IMR-90 (cell line): Measurements from ENCODE around the gene ALDH1L2. TPM values are rescaled to one million over a fixed set of nuclear protein-coding genes. Genes with fewer than 3 reads are reported as not detected.

Experiments used
- ATAC-seq: fragments of 200-7000 bp; cut with Tn5 transposase; 2 replicates; pipeline ENCODE4 v1.9.1; 2020; ENCODE audit warnings: low read depth, mild to moderate bottlenecking, moderate library complexity
- BruUV-seq: library from RNA; stranded (reverse); fragments of 400-500 nt; replicated peaks from 2 replicates; lab custom pipeline; 2021; lab: Mats Ljungman, UMichigan
- CTCF ChIA-PET: fragments of 300-600 bp; formaldehyde crosslinking; extraction: SDS; loops from one replicate; lab custom pipeline; 2021; ENCODE audit warnings: antibody characterized with exemption; lab: Yijun Ruan, JAX
- POLR2A ChIA-PET: fragments of 300-600 bp; sonication (Branson Sonifier 250); formaldehyde crosslinking; loops from one replicate; lab custom pipeline; 2022; ENCODE audit warnings: antibody characterized with exemption; ENCODE audit not compliant: unreplicated experiment; lab: Charles Lee
- DNase-seq: peaks from one replicate; pipeline ENCODE4 v3.0.0; 2013
- H2AFZ ChIP-seq: replicated peaks from 2 replicates; pipeline ENCODE3; 2013; ENCODE audit warnings: low read length, mild to moderate bottlenecking; ENCODE audit not compliant: poor library complexity
- H2AK5ac ChIP-seq: 2 replicates; pipeline ENCODE4 v1.6.1; 2013; ENCODE audit warnings: low read depth, low read length, inconsistent platforms
- H2AK9ac ChIP-seq: replicated peaks from 2 replicates; pipeline ENCODE3; 2013; ENCODE audit warnings: mild to moderate bottlenecking, low read depth, low read length, moderate library complexity; ENCODE audit not compliant: poor library complexity
- H2BK120ac ChIP-seq: 2 replicates; pipeline ENCODE4 v1.6.1; 2013; ENCODE audit warnings: low read depth, low read length, inconsistent platforms
- H2BK15ac ChIP-seq: 3 replicates; pipeline ENCODE4 v1.6.1; 2013; ENCODE audit warnings: low read depth, low read length, inconsistent platforms
- H2BK20ac ChIP-seq: 2 replicates; pipeline ENCODE4 v1.6.1; 2013; ENCODE audit warnings: low read depth, mild to moderate bottlenecking, inconsistent platforms, low read length, moderate library complexity
- H2BK5ac ChIP-seq: 2 replicates; pipeline ENCODE4 v1.6.1; 2013; ENCODE audit warnings: mild to moderate bottlenecking, low read depth, low read length, inconsistent platforms; ENCODE audit not compliant: poor library complexity, severe bottlenecking
- H3K14ac ChIP-seq: replicated peaks from 2 replicates; pipeline ENCODE4 v1.6.1; 2013; ENCODE audit warnings: low read depth, low read length, inconsistent platforms
- H3K18ac ChIP-seq: 2 replicates; pipeline ENCODE4 v1.6.1; 2013; ENCODE audit warnings: low read depth, low read length, control low read depth
- H3K23ac ChIP-seq: 2 replicates; pipeline ENCODE4 v1.6.1; 2013; ENCODE audit warnings: low read depth, low read length, inconsistent platforms
- H3K27ac ChIP-seq: 2 replicates; pipeline ENCODE4 v1.5.1; 2013; ENCODE audit warnings: mild to moderate bottlenecking, control low read depth, low read length; ENCODE audit not compliant: insufficient read depth
- H3K27me3 ChIP-seq: 2 replicates; pipeline ENCODE4 v1.6.1; 2013; ENCODE audit warnings: low read length; ENCODE audit not compliant: control insufficient read depth, insufficient read depth
- H3K36me3 ChIP-seq: 2 replicates; pipeline ENCODE4 v1.6.1; 2013; ENCODE audit warnings: low read length, mixed read lengths; ENCODE audit not compliant: control insufficient read depth, insufficient read depth
- H3K4ac ChIP-seq: 2 replicates; pipeline ENCODE4 v1.6.1; 2013; ENCODE audit warnings: low read depth, low read length, inconsistent platforms
- H3K4me1 ChIP-seq: 2 replicates; pipeline ENCODE4 v1.6.1; 2013; ENCODE audit warnings: low read length, mixed read lengths; ENCODE audit not compliant: control insufficient read depth, insufficient read depth
- H3K4me2 ChIP-seq: 2 replicates; pipeline ENCODE4 v1.6.1; 2013; ENCODE audit warnings: low read depth, mild to moderate bottlenecking, control low read depth, low read length, moderate library complexity
- H3K4me3 ChIP-seq: 2 replicates; pipeline ENCODE4 v1.5.1; 2013; ENCODE audit warnings: low read depth, mild to moderate bottlenecking, control low read depth, low read length, moderate library complexity; ENCODE audit not compliant: insufficient read depth
- H3K56ac ChIP-seq: 2 replicates; pipeline ENCODE4 v1.6.1; 2013; ENCODE audit warnings: low read length, inconsistent platforms; ENCODE audit not compliant: insufficient read depth; ENCODE audit errors: extremely low read depth
- H3K79me1 ChIP-seq, 2 experiments: 2 replicates each; pipeline ENCODE4 v1.6.1; 2013; ENCODE audit warnings: low read length in 2 of 2, inconsistent platforms in 1 of 2, low read depth in 1 of 2
- H3K9ac ChIP-seq: 2 replicates; pipeline ENCODE4 v1.6.1; 2013; ENCODE audit warnings: low read depth, low read length, control low read depth
- H3K9me1 ChIP-seq: 2 replicates; pipeline ENCODE4 v1.6.1; 2013; ENCODE audit warnings: low read length, inconsistent platforms; ENCODE audit not compliant: insufficient read depth
- H3K9me3 ChIP-seq: 2 replicates; pipeline ENCODE4 v1.6.1; 2013; ENCODE audit warnings: low read length; ENCODE audit not compliant: control insufficient read depth, insufficient read depth
- H4K20me1 ChIP-seq: 2 replicates; pipeline ENCODE4 v1.6.1; 2013; ENCODE audit warnings: low read length, inconsistent platforms; ENCODE audit not compliant: insufficient read depth
- H4K5ac ChIP-seq: 2 replicates; pipeline ENCODE4 v1.6.1; 2013; ENCODE audit warnings: mild to moderate bottlenecking, low read depth, low read length, control low read depth
- H4K8ac ChIP-seq, 2 experiments: 2 replicates each; pipeline ENCODE4 v1.6.1; 2013; ENCODE audit warnings: low read depth in 2 of 2, low read length in 2 of 2, control low read depth in 1 of 2, inconsistent platforms in 1 of 2
- H4K91ac ChIP-seq: 2 replicates; pipeline ENCODE4 v1.6.1; 2013; ENCODE audit warnings: low read depth, low read length, inconsistent platforms; ENCODE audit not compliant: insufficient read depth
- BHLHE40 ChIP-seq: fragments of 150-350 bp; IDR thresholded peaks from 2 replicates; pipeline ENCODE4 v1.6.1; 2016; ENCODE audit warnings: mild to moderate bottlenecking, low read depth, low read length
- FOS ChIP-seq: fragments of 150-350 bp; IDR thresholded peaks from 2 replicates; pipeline ENCODE4 v1.6.1; 2016; ENCODE audit warnings: low read depth, low read length
- MAFK ChIP-seq: IDR thresholded peaks from 2 replicates; pipeline ENCODE4 v1.6.1; 2012; ENCODE audit warnings: low read depth, low read length, improper control_type of control experiment
- MXI1 ChIP-seq: IDR thresholded peaks from 2 replicates; pipeline ENCODE4 v1.6.1; 2012; ENCODE audit warnings: low read depth, mild to moderate bottlenecking, low read length, moderate library complexity, borderline replicate concordance
- WGBS, 2 experiments: methylation state at CpG; one replicate each; pipeline versions ENCODE4 v1.1.5 to v1.1.7; 2013; ENCODE audit warnings: missing lambda C conversion rate in 2 of 2; ENCODE audit not compliant: insufficient read length in 1 of 2; ENCODE audit errors: extremely low coverage in 2 of 2; 5-methylcytosine and 5-hydroxymethylcytosine counted together
- dilution Hi-C: fragments of 300-500 bp; cut with HindIII; formaldehyde crosslinking; loops from one replicate; pipeline ENCODE4 v1.14.3; 2018; ENCODE audit warnings: low sequenced_read_pairs; ENCODE audit not compliant: unreplicated experiment
- in situ Hi-C: fragments of 300-500 bp; cut with MboI; formaldehyde crosslinking; loops from 3 replicates; pipeline ENCODE4 v1.14.3; 2019; ENCODE audit warnings: low sequenced_read_pairs, inconsistent platforms, mixed read lengths
- intact Hi-C: fragments of 100-400 bp; cut with micrococcal nuclease; formaldehyde crosslinking; loops from 2 replicates; pipeline ENCODE4 v1.10.0; 2022
- polyA plus RNA-seq, 3 experiments: library from polyadenylated mRNA; depleted of rRNA; stranded (reverse); fragments of >200 nt; gene quantifications; 2 replicates each; pipeline ENCODE4 v1.2.3, GENCODE V29; 2012; ENCODE audit warnings: low replicate concordance in 1 of 3
- total RNA-seq: library from RNA; depleted of rRNA; stranded (reverse); fragments of >200 nt; gene quantifications from 2 replicates; pipeline ENCODE4 v1.2.3, GENCODE V29; 2012

The ALDH1L2 gene
- total and polyA plus RNA-seq, 2 of the 4 experiments (the other 2 are of a cell fraction): 21.1 to 22.8 TPM

DNA sequence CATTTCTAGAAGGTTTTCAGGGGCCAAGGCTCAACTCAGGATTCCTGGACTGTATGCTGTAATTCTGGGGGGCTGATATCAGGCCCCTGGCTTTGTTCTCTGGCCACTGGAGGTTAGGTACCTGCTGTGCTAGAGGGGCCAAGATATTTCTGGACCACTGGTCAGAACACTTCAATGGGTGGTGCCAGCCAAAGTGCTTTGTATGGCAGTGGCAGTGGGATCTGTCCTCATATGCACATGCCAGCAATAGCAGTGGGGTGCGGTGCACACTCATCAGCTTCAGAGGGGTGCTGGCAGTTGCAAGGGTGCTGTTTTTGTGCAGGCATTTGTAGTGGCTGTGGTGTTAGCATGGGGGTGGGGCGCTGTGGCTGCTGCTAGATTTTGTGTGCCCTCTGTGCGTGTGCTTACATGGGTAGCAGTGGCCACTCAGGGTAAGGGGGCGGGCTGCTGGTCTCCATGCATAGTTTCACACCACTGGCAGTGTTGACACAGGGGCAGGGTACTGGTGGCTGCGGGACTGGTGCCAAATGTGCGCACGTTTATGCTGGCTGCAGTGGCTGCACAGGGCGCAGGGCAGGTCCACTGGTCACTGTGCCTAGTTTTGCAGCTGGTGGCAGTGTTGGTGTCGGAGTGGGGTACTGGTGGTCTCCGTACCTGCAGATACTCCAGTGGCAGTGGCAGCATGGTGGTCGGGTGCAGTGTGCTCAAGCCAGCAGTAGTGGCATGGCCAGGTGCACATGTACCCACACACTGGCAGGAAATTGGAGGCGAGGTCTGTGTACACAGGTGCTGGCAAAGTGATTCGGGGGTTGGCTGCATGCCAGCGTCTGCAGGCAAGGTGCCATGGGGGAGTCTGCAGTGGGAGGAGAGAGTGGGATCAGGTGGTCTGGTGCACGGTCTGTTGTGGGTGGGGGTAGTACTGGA is 85.6 kb downstream of the ALDH1L2 start:
- Histone ChIP-seq H3K36me3 (peaks cover 23% of the 10 kb centered on the region), H4K20me1 (no peaks in the 10 kb centered on the region), H3K9me3 (no peaks in the 10 kb centered on the region), H2AFZ (no peak overlapping the region), H3K56ac (no peak overlapping the region), H3K27me3 (no peaks in the 10 kb centered on the region), H2AK9ac (no peak overlapping the region), H3K4me3 (no peak overlapping the region), H2BK5ac (no peak overlapping the region), H4K5ac (no peak overlapping the region), H3K27ac (no peak overlapping the region), H4K91ac (no peak overlapping the region), H3K79me1 (peaks cover 0 to 4% of the 10 kb centered on the region in 2 experiments; a peak in 1 of 4 replicates), H3K4me1 (no peaks in the 10 kb centered on the region), H3K14ac (no peak overlapping the region), H3K9ac (no peak overlapping the region), H2AK5ac (no peak overlapping the region), H2BK15ac (no peak overlapping the region), H2BK120ac (no peak overlapping the region), H3K9me1 (peaks cover 6% of the 10 kb centered on the region; the same call in 1 of the 2 replicates), H3K23ac (no peak overlapping the region), H4K8ac (no peak overlapping the region), H2BK20ac (no peak overlapping the region), H3K18ac (no peak overlapping the region), H3K4ac (no peak overlapping the region), H3K4me2 (no peak overlapping the region)
- WGBS, 2 experiments: 94% methylated on average over 11 of the region's 15 CpGs; no CpG with 5 or more reads in 1 of the 2 experiments
- dilution Hi-C loops (no loop called here), intact Hi-C loops (no loop called here), in situ Hi-C loops (no loop called here)
- ATAC-seq (no peak), DNase-seq (no peak)
- TF ChIP-seq MXI1 (no peak), FOS (no peak), BHLHE40 (no peak), MAFK (no peak)
- BruUV-seq: no TSS peak
- CTCF ChIA-PET: no interaction called here
- POLR2A ChIA-PET: no interaction called here
